ENCODE results near the gene RPLP2.

RPLP2 gene

GRCh38 chr11:825366-826226 is 15.8 kb downstream of the RPLP2 start:
- no peak for DNase-seq

GRCh38 chr11:826227-826621 is 16.5 kb downstream of the RPLP2 start:
- DNase-seq, result no peak

- DNase-seq, result no peak
These were observed 17.0 kb downstream of the RPLP2 start for GRCh38 chr11:826836-827145.

GRCh38 chr11:827146-827896 is 17.6 kb downstream of the RPLP2 start:
- DNase-seq, result no peak

GRCh38 chr11:827897-828192 is 18.1 kb downstream of the RPLP2 start, which contains the start of gene CRACR2B:
Gene CRACR2B, plus strand, starts transcription at chr11:827919. Its CDS starts 689 bp downstream, at chr11:828608.
- no peak for DNase-seq

- DNase-seq, result no peak
These were observed 18.9 kb downstream of the RPLP2 start for GRCh38 chr11:828506-829175.

- DNase-seq, result no peak
These were observed 19.5 kb downstream of the RPLP2 start for GRCh38 chr11:829176-829846.

- no peak for DNase-seq
These were observed 20.1 kb downstream of the RPLP2 start for GRCh38 chr11:829847-830294.

- peak; percentile 71 for DNase-seq
These were observed 20.7 kb downstream of the RPLP2 start for GRCh38 chr11:830295-831117.

GRCh38 chr11:831118-831864 is 21.5 kb downstream of the RPLP2 start:
- no peak for DNase-seq

GRCh38 chr11:831961-832528 is 22.3 kb downstream of the RPLP2 start:
- DNase-seq, result no peak

- DNase-seq, result peak; percentile 63
These were observed 22.9 kb downstream of the RPLP2 start, which contains the start of gene CD151 for GRCh38 chr11:832529-833113. Gene CD151, plus strand, starts transcription at chr11:832952. Its CDS starts 3,118 bp downstream, at chr11:836070.

GRCh38 chr11:833114-833791 is 23.5 kb downstream of the RPLP2 start:
- peak; percentile 49 for DNase-seq

- DNase-seq, result no peak
These were observed 24.1 kb downstream of the RPLP2 start for GRCh38 chr11:833849-834311.

GRCh38 chr11:834371-835316 is 24.9 kb downstream of the RPLP2 start:
- DNase-seq, result no peak

- no peak for DNase-seq
These were observed 26.5 kb downstream of the RPLP2 start for GRCh38 chr11:836274-836673.

- DNase-seq, result no peak
These were observed 26.9 kb downstream of the RPLP2 start for GRCh38 chr11:836700-837099.

- no peak for DNase-seq
These were observed 27.6 kb downstream of the RPLP2 start for GRCh38 chr11:837189-837989.

Data from activated CD4-positive, alpha-beta T cell treated with anti-CD3 and anti-CD28 coated beads for 48 hours (primary cell).